Sigmoid colon (tissue), 7 donors: ENCODE measurements around the gene EQTN. TPM values are rescaled to one million over a fixed set of nuclear protein-coding genes. Genes with fewer than 3 reads are reported as not detected.
A peak's percentile ranks its signal among the peaks of the same experiment; 100 is the strongest.

Experiments used
- DNase-seq: peaks from one replicate; pipeline ENCODE4 v3.0.0-alpha.2; 2019
- H3K27ac ChIP-seq, 4 donors: fragments of 200-600 bp; sonication (generic); one replicate each; pipeline ENCODE4 v1.5.1; 2016 to 2019; ENCODE audit warnings: mild to moderate bottlenecking in 1 of 4
- H3K27me3 ChIP-seq, 3 donors: fragments of 200-600 bp; sonication (generic); one replicate each; pipeline ENCODE4 v1.5.1; 2019; ENCODE audit warnings: mild to moderate bottlenecking in 1 of 3
- H3K36me3 ChIP-seq, 4 donors: fragments of 200-600 bp; sonication (generic); one replicate each; pipeline ENCODE4 v1.5.1; 2016 to 2019
- H3K4me1 ChIP-seq, 4 donors: fragments of 200-600 bp; sonication (generic); one replicate each; pipeline ENCODE4 v1.5.1; 2017 to 2019
- H3K4me3 ChIP-seq, 4 donors: fragments of 200-600 bp; sonication (generic); one replicate each; pipeline ENCODE4 v1.5.1; 2017 to 2019; ENCODE audit warnings: mild to moderate bottlenecking in 2 of 4, moderate library complexity in 1 of 4
- H3K9me3 ChIP-seq, 4 donors: fragments of 200-600 bp in 3 of 4; sonication (generic) in 3 of 4; one replicate each; pipeline versions ENCODE4 v1.5.1 to v1.6.1; 2013 to 2019
- EP300 ChIP-seq, 4 donors: sonication (generic); formaldehyde crosslinking; IDR thresholded peaks; one replicate each; pipeline ENCODE4 v1.6.1; 2017; ENCODE audit warnings: antibody characterized with exemption in 4 of 4
- POLR2A ChIP-seq, 2 donors: fragments of 450-650 bp; IDR thresholded peaks; one replicate each; pipeline ENCODE4 v1.6.1; 2016; ENCODE audit warnings: antibody characterized with exemption in 2 of 2, mild to moderate bottlenecking in 2 of 2, moderate library complexity in 2 of 2
- POLR2AphosphoS5 ChIP-seq, 4 donors: sonication (generic); formaldehyde crosslinking; IDR thresholded peaks; one replicate each; pipeline ENCODE4 v1.6.1; 2017; ENCODE audit warnings: antibody characterized with exemption in 4 of 4
- WGBS, 2 donors: extraction: QIAGEN DNeasy Blood & Tissue Kit; methylation state at CpG; one replicate each; pipeline ENCODE4 v1.1.7; 2013; 5-methylcytosine and 5-hydroxymethylcytosine counted together
- intact Hi-C: fragments of 100-400 bp; cut with DNase I; formaldehyde crosslinking; loops from one replicate; pipeline ENCODE4 v1.15.1; 2023
- polyA plus RNA-seq, 3 donors: library from polyadenylated mRNA; stranded (reverse); fragments of 200-250 nt; gene quantifications; one replicate each; pipeline ENCODE4 v1.2.3, GENCODE V29; 2013
- total RNA-seq, 4 donors: library from RNA; depleted of rRNA; stranded (reverse); fragments of >200 nt; gene quantifications; one replicate each; pipeline ENCODE4 v1.1.0, GENCODE V29; 2016
- TF ChIP-seq, protein P1 (sequence below), 4 experiments: fragments of 450-650 bp in 3 of 4; fragments of 200-600 bp in 1 of 4; IDR thresholded peaks; one replicate each; pipeline ENCODE4 v1.5.1; 2016 to 2019; ENCODE audit warnings: antibody characterized with exemption in 4 of 4, mild to moderate bottlenecking in 3 of 4, moderate library complexity in 2 of 4
- donor health status: healthy with polysubstance abuse.
- donor health status: Bipolar disorder and iron deficiency.
- donor health status: healthy.

The EQTN gene
- total RNA-seq, result under 1 TPM in 1 of 4 donors, not detected in 3; 0.71 TPM
- under 1 TPM in 1 of 3 donors, not detected in 2; 0.17 TPM for polyA plus RNA-seq

DNA sequence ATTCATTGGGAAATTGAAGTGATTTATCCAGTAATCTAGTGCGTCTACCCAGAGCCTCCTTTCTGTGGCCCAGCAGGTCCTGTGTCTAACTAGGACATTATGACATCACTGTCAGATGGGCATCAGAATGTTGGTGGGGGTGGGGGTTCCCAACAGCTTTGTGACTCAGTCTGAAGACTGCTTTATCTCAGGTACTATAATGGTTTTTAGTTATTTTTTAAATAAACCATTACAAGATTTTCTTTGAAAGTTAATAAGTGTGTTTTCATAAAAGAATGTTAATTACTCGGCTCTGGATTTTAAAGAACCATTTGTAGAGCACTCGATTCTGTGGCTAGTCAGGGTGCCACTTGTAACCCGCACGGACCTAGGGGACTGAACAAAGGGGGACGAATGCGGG is at the start of gene EQTN:
EQTN (minus strand) TSS at position 101 of the 400 bp plus-strand sequence; CDS start at position 6, 95 bp downstream.
- Histone ChIP-seq H3K27ac (no peak within 1 kb of the TSS), H3K27me3 (no peaks in the 10 kb centered on the region), H3K4me1 (no peaks in the 10 kb centered on the region), H3K4me3 (no peak within 1 kb of the TSS), H3K9me3 (no peaks in the 10 kb centered on the region), H3K36me3 (no peaks in the 10 kb centered on the region)
- TF ChIP-seq, protein P1, sequence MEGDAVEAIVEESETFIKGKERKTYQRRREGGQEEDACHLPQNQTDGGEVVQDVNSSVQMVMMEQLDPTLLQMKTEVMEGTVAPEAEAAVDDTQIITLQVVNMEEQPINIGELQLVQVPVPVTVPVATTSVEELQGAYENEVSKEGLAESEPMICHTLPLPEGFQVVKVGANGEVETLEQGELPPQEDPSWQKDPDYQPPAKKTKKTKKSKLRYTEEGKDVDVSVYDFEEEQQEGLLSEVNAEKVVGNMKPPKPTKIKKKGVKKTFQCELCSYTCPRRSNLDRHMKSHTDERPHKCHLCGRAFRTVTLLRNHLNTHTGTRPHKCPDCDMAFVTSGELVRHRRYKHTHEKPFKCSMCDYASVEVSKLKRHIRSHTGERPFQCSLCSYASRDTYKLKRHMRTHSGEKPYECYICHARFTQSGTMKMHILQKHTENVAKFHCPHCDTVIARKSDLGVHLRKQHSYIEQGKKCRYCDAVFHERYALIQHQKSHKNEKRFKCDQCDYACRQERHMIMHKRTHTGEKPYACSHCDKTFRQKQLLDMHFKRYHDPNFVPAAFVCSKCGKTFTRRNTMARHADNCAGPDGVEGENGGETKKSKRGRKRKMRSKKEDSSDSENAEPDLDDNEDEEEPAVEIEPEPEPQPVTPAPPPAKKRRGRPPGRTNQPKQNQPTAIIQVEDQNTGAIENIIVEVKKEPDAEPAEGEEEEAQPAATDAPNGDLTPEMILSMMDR (IDR thresholded peaks at IDR 0.05), result no peak
- TF ChIP-seq EP300 (IDR thresholded peaks at IDR 0.05), result no peak
- TF ChIP-seq POLR2AphosphoS5 (IDR thresholded peaks at IDR 0.05), result no peak
- TF ChIP-seq POLR2A (IDR thresholded peaks at IDR 0.05), result no peak
- 81% methylated on average over 7 of the region's 7 CpGs for WGBS, 2 donors
- intact Hi-C loops, result no loop called here
- DNase-seq, result no peak

DNA sequence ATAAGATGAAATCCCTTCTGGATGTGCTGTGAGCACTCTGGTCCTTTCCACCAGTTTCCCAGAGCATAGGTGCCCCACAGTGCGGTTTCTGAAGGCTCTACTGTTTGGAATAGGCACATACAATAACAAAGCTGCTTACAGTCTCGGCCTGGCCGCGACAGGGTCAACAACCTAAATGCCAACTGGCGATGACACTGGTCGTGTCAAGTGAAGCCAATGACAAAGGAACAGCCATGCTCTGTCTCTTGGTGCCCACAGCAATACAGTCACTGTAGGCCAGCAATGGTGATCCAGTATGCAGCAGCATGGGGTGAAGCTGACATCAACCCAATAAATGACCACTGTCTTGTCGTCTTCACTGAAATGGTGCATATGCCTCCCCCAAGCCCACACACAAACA is 47.8 kb upstream of the EQTN start:
- Histone ChIP-seq H3K27me3 (no peaks in the 10 kb centered on the region), H3K4me1 (peaks cover 0 to 36% (median 32%) of the 10 kb centered on the region in 4 donors), H3K9me3 (no peaks in the 10 kb centered on the region), H3K36me3 (no peaks in the 10 kb centered on the region), H3K27ac (no peak overlapping the region), H3K4me3 (no peak overlapping the region)
- no peak for TF ChIP-seq EP300 (IDR thresholded peaks at IDR 0.05)
- TF ChIP-seq POLR2A (IDR thresholded peaks at IDR 0.05), result no peak
- TF ChIP-seq POLR2AphosphoS5 (IDR thresholded peaks at IDR 0.05), result no peak
- TF ChIP-seq, protein P1 (IDR thresholded peaks at IDR 0.05), result no peak
- no peak for DNase-seq
- 97 to 98% methylated on average over 7 of the region's 7 CpGs for WGBS, 2 donors
- intact Hi-C loops, result no loop called here

DNA sequence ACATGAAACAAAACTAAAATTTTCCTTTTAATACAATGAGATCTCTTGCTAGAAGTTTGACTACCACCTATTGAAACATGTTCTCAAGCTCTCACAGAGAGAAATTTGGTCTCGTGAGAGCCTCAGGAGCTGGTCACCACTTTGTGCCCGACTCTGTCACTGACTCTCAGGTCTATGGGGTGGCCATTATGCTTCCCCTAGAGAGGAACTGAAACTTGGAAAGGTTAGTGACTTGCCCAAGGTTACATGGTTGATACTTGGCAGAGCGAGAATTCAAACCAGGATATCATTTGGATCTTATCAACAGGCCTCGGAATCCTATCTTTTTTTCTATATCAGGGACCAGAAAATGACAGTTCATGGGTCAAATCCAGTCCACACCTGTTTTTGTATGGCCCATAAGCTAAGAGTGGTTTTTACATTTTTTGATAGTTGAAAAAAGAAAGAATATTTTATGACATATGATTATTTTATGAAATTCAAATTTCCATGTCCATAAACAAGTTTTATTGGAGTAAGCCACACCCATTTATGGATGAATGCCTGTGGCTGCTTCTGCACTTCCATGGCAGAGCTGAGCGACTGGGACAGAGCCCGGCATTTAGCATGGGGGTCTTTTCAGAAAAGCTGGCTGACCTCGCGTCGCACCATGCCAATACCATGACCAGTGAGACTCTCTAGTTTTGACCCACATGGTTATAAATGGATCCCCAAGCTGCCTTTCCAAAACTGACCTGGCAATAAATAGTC is 44.8 kb upstream of the EQTN start:
- Histone ChIP-seq H3K27ac (peak overlapping the region; percentile 39 to 62 (median 43)), H3K27me3 (no peaks in the 10 kb centered on the region), H3K4me1 (peaks cover 0 to 49% (median 44%) of the 10 kb centered on the region in 4 donors), H3K4me3 (no peak overlapping the region), H3K36me3 (no peaks in the 10 kb centered on the region), H3K9me3 (no peaks in the 10 kb centered on the region)
- intact Hi-C loops, result no loop called here
- 71 to 78% methylated on average over 9 of the region's 9 CpGs for WGBS, 2 donors
- TF ChIP-seq EP300 (IDR thresholded peaks at IDR 0.05), result no peak
- TF ChIP-seq POLR2A (IDR thresholded peaks at IDR 0.05), result no peak
- TF ChIP-seq, protein P1 (IDR thresholded peaks at IDR 0.05), result no peak
- TF ChIP-seq POLR2AphosphoS5 (IDR thresholded peaks at IDR 0.05), result no peak
- DNase-seq, result no peak

DNA sequence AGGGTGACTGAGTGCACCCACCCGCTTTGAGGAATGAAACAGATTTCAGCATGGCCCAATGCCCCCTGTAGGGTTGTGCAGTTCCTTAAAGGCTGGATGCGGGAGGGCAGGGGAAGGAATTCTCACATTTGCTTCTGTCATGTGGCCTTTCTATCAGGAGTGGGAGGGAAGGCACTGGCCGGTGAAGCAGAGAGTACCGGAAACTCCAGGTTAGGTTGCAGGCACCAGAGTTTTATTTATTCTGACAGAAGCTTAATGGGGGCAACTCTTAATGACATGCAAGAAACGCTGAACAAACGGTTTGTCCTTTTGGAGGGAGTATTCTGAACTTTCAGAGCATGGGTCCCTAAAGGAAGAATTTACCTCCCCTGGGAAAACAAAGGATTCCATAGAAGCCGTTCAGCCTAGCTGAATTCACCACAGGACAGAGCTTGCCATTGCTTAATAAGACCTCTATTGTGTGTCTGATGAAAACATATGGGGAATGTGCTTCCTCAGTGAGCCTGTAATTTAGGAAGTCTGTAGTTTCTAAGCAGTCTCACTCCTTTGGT is 44.1 kb upstream of the EQTN start:
- Histone ChIP-seq H3K4me3 (no peak overlapping the region), H3K9me3 (no peaks in the 10 kb centered on the region), H3K36me3 (no peaks in the 10 kb centered on the region), H3K27ac (peak overlapping the region in 3 of 4 donors; percentile 40 to 62 (median 46)), H3K4me1 (peaks cover 0 to 49% (median 44%) of the 10 kb centered on the region in 4 donors), H3K27me3 (no peaks in the 10 kb centered on the region)
- 80 to 88% methylated on average over 7 of the region's 7 CpGs for WGBS, 2 donors
- intact Hi-C loops, result no loop called here
- no peak for TF ChIP-seq EP300 (IDR thresholded peaks at IDR 0.05)
- TF ChIP-seq POLR2AphosphoS5 (IDR thresholded peaks at IDR 0.05), result no peak
- TF ChIP-seq, protein P1 (IDR thresholded peaks at IDR 0.05), result no peak
- TF ChIP-seq POLR2A (IDR thresholded peaks at IDR 0.05), result no peak
- no peak for DNase-seq
